Astrocyte (in vitro differentiated cells and primary cell): ENCODE measurements around the gene PGK2.

ENCODE experiments used
- EZH2 ChIP-seq: IDR thresholded peaks from 2 replicates; pipeline ENCODE4 v1.6.1; 2012; ENCODE audit warnings: mild to moderate bottlenecking, low read length, inconsistent platforms; ENCODE audit not compliant: insufficient read depth
- TF ChIP-seq, protein P1 (sequence below): IDR thresholded peaks from 2 replicates; pipeline ENCODE4 v1.5.1; 2011; ENCODE audit warnings: low read depth, mild to moderate bottlenecking, inconsistent platforms, low read length, moderate library complexity; ENCODE audit not compliant: insufficient read depth

DNA sequence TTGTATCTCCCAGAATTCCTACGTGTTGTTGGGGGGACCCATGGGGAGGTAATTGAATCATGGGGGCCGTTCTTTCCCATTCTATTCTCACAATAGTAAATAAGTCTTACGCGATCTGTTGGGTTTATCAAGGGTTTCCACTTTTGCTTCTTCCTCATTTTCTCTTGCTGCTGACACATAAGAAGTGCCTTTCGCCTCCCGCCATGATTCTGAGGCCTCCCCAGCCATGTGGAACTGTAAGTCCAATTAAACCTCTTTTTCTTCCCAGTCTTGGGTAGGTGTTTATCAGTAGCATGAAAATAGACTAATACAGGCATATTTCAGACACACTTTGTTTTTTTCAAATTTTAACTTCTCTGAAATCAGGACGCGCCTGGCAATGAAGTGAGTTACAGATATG is 14.4 kb upstream of the PGK2 start:
- TF ChIP-seq, protein P1, sequence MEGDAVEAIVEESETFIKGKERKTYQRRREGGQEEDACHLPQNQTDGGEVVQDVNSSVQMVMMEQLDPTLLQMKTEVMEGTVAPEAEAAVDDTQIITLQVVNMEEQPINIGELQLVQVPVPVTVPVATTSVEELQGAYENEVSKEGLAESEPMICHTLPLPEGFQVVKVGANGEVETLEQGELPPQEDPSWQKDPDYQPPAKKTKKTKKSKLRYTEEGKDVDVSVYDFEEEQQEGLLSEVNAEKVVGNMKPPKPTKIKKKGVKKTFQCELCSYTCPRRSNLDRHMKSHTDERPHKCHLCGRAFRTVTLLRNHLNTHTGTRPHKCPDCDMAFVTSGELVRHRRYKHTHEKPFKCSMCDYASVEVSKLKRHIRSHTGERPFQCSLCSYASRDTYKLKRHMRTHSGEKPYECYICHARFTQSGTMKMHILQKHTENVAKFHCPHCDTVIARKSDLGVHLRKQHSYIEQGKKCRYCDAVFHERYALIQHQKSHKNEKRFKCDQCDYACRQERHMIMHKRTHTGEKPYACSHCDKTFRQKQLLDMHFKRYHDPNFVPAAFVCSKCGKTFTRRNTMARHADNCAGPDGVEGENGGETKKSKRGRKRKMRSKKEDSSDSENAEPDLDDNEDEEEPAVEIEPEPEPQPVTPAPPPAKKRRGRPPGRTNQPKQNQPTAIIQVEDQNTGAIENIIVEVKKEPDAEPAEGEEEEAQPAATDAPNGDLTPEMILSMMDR = no peak
- no peak for TF ChIP-seq EZH2
